HCT116 (cell line): ENCODE data around the gene RAI1.

Experiments used
- CTCF ChIP-seq, 3 experiments: fragments of 200-600 bp in 1 of 3; sonication (generic) in 1 of 3; IDR thresholded peaks in 2 of 3; conservative IDR thresholded peaks in 1 of 3; 2 replicates each; pipeline ENCODE4 v1.5.1; 2012 to 2017; ENCODE audit warnings: low read depth in 2 of 3, low read length in 2 of 3, antibody characterized with exemption in 1 of 3, borderline replicate concordance in 1 of 3, control low read depth in 1 of 3, mild to moderate bottlenecking in 1 of 3, mixed read lengths in 1 of 3, mixed run types in 1 of 3, moderate library complexity in 1 of 3; ENCODE audit not compliant: insufficient read depth in 1 of 3
- EZH2 ChIP-seq: fragments of 200-600 bp; sonication (generic); IDR thresholded peaks from 2 replicates; pipeline ENCODE4 v1.6.1; 2017; ENCODE audit warnings: antibody characterized with exemption, mixed run types
- EZH2phosphoT487 ChIP-seq: fragments of 200-600 bp; IDR thresholded peaks from 2 replicates; pipeline ENCODE4 v1.6.1; 2018; ENCODE audit warnings: antibody characterized with exemption, borderline replicate concordance
- FOSL1 ChIP-seq: IDR thresholded peaks from 2 replicates; pipeline ENCODE4 v1.6.1; 2012; ENCODE audit warnings: low read depth
- JUND ChIP-seq: IDR thresholded peaks from 2 replicates; pipeline ENCODE4 v1.6.1; 2012
- POLR2AphosphoS5 ChIP-seq: IDR thresholded peaks from 2 replicates; pipeline ENCODE4 v1.6.1; 2011; ENCODE audit warnings: mild to moderate bottlenecking, low read depth, low read length, moderate library complexity
- ZFX ChIP-seq: fragments of 450-650 bp; IDR thresholded peaks from 2 replicates; pipeline ENCODE4 v1.6.1; 2017

GRCh38 chr17:17812211-17813054 lies 131.2 kb downstream of the RAI1 start:
- TF ChIP-seq EZH2phosphoT487, result no peak
- no peak for TF ChIP-seq JUND
- peak; percentile 50; the same call in 1 of the 2 replicates for TF ChIP-seq ZFX
- TF ChIP-seq POLR2AphosphoS5, result peak; percentile 59
- no peak for TF ChIP-seq EZH2
- no peak for TF ChIP-seq FOSL1
- peak; percentile 66 to 98 (median 96); a peak in 5 of 6 replicates for TF ChIP-seq CTCF (IDR thresholded peaks at IDR 0.05 in 2 of 3, conservative IDR thresholded peaks at IDR 0.05 in 1 of 3; ENCODE audit: borderline replicate concordance in 1 of 3, insufficient read depth in 1 of 3, low read depth in 2 of 3, low read length in 2 of 3)
